Measurements from ENCODE around the gene RAB27B.

The RAB27B gene

DNA sequence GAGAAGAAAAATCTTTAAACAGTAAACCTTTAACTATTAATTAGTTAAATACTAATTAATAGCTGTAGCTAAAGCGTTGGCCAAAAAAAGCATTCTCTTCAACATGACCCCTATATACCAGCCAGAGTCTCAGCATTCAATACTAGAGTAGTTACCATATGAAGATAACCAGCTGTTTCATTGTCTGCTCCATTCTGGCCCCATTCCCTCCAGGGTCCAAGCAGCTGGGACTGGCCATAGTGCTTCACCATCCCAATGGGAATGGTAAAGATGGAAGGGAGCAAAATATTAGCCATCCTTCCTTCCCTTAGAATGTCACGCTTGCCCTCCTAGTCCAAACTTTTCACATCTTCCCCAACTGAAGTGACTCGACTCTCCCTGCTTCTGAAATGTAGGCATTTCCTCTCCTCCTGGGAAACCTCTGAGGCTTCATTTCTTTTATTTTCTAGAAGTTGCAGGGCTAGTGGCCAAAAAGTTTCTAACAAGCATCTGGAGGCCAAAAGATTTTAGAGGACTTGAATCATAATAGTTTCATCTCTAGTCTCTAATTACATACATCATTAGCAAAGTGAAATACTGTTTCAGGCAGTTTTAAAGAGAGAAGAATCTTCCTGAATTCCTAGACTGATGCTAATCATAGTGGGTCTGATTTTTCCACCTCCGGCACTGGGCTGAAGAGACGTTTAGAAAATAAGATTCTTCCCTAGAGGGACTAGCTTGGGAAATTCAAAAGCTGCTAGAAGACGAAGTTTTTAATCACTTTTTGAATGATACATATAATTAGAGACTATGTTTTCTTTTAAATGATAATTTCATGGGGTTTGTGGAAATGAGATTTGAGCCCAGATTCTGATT lies 78.3 kb downstream of the RAB27B start:
- Histone ChIP-seq H3K4me1 (ENCODE audit: low read depth, poor library complexity, severe bottlenecking) (no peaks in the 10 kb centered on the region), H3K27ac (no peak overlapping the region), H3K79me2 (ENCODE audit: insufficient read depth, low read depth) (no peaks in the 10 kb centered on the region), H3K4me2 (no peak overlapping the region), H3K27me3 (ENCODE audit: insufficient read depth, low read depth) (no peaks in the 10 kb centered on the region), H3K36me3 (ENCODE audit: insufficient read depth) (no peaks in the 10 kb centered on the region), H3K4me3 (IDR thresholded peaks at IDR 0.05; ENCODE audit: insufficient read depth, low read depth, low read length) (no peak overlapping the region), H3K9ac (no peak overlapping the region), H2AFZ (ENCODE audit: low read depth) (no peak overlapping the region), H4K20me1 (ENCODE audit: insufficient read depth) (no peaks in the 10 kb centered on the region)
- TF ChIP-seq, protein P1, sequence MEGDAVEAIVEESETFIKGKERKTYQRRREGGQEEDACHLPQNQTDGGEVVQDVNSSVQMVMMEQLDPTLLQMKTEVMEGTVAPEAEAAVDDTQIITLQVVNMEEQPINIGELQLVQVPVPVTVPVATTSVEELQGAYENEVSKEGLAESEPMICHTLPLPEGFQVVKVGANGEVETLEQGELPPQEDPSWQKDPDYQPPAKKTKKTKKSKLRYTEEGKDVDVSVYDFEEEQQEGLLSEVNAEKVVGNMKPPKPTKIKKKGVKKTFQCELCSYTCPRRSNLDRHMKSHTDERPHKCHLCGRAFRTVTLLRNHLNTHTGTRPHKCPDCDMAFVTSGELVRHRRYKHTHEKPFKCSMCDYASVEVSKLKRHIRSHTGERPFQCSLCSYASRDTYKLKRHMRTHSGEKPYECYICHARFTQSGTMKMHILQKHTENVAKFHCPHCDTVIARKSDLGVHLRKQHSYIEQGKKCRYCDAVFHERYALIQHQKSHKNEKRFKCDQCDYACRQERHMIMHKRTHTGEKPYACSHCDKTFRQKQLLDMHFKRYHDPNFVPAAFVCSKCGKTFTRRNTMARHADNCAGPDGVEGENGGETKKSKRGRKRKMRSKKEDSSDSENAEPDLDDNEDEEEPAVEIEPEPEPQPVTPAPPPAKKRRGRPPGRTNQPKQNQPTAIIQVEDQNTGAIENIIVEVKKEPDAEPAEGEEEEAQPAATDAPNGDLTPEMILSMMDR (conservative IDR thresholded peaks at IDR 0.05; ENCODE audit: low read depth, low read length), result no peak

DNA sequence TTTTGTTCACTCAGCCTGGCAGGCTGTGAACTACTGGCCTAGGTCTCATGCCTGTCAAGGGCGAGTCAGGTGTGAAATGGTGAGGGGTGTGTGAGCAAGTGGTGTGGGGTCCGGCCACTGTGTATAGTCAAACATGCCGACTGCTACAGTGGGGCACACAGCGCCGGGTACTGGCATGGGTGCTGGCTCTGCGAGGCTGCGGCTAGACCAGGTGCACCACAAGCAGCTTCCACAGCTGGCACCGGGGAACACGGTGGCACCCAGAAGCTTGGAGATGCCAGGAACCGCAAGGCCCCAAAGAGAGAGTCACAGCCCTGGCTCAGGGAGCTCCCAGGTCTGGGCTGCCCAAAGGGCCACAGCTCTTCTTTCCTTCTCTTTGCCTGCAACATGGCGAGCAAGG lies 81.3 kb downstream of the RAB27B start:
- Histone ChIP-seq H3K4me2 (no peak overlapping the region), H3K9ac (no peak overlapping the region), H4K20me1 (ENCODE audit: insufficient read depth) (no peaks in the 10 kb centered on the region), H3K4me1 (ENCODE audit: low read depth, poor library complexity, severe bottlenecking) (no peaks in the 10 kb centered on the region), H2AFZ (ENCODE audit: low read depth) (no peak overlapping the region), H3K79me2 (ENCODE audit: insufficient read depth, low read depth) (no peaks in the 10 kb centered on the region), H3K27ac (no peak overlapping the region), H3K36me3 (ENCODE audit: insufficient read depth) (no peaks in the 10 kb centered on the region), H3K4me3 (IDR thresholded peaks at IDR 0.05; ENCODE audit: insufficient read depth, low read depth, low read length) (no peak overlapping the region), H3K27me3 (ENCODE audit: insufficient read depth, low read depth) (no peaks in the 10 kb centered on the region)
- TF ChIP-seq, protein P1 (conservative IDR thresholded peaks at IDR 0.05; ENCODE audit: low read depth, low read length), result no peak

DNA sequence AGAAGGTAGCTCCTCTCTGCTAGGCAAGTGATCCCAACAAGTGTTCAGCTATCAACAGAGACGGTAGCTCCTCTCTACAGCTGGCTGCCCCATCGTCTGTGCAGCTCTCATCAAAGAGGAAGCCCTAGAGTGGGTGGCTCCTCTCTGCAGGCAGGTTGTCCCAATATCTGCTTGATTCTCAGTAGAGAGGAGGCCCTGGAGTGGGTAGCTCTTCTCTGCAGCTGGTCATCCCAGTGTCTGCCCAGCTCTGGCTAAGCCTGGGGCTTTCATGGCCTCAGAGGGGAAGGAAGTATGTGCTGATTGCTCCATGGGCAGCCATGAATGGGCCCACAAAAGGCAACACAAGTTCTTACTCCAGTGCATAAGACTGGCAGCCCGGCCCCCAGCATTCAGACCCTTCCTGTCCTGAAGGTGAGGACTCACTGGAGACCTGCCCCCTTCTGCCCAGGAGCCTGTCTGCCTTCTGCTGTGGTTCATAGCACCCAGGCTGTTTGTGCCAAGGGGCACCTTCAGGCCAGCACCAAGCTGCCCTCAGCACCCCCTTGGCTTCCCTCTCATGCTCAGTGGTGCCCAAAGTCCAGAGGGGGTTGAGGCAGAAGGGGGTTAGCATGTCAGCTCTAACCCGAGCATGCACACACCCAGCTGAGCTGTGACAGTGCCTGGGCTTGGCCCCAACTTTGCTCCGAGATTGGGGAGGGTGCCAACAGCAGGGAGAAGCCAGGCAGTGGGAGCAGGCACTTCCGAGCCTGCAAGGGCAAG lies 82.1 kb downstream of the RAB27B start:
- H3K4me2 ChIP-seq, result no peak overlapping the region
- no peak overlapping the region for H3K9ac ChIP-seq
- H3K27me3 ChIP-seq (ENCODE audit: insufficient read depth, low read depth), result no peaks in the 10 kb centered on the region
- H3K4me1 ChIP-seq (ENCODE audit: low read depth, poor library complexity, severe bottlenecking), result no peaks in the 10 kb centered on the region
- H2AFZ ChIP-seq (ENCODE audit: low read depth), result no peak overlapping the region
- no peaks in the 10 kb centered on the region for H3K36me3 ChIP-seq (ENCODE audit: insufficient read depth)
- no peak overlapping the region for H3K27ac ChIP-seq
- TF ChIP-seq, protein P1 (conservative IDR thresholded peaks at IDR 0.05; ENCODE audit: low read depth, low read length), result no peak
- no peaks in the 10 kb centered on the region for H4K20me1 ChIP-seq (ENCODE audit: insufficient read depth)
- H3K79me2 ChIP-seq (ENCODE audit: insufficient read depth, low read depth), result no peaks in the 10 kb centered on the region
- H3K4me3 ChIP-seq (IDR thresholded peaks at IDR 0.05; ENCODE audit: insufficient read depth, low read depth, low read length), result no peak overlapping the region

DNA sequence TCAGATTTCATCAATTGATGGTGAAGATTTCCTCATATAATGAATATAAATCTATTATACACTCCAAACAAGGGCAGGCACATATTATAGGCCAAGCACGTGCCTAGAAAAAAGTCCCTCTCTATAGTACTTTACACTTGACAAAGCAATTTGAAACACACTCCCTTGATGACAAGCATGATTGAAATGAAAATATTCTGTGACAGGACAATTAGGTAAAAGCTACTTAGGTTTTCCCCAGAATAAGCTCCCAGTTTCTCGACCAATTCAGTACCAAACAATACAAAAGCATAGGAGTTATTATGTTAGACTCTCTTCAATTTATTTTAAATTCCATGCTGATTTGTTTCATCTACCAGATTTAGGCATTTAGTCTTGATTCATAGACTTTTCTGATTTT lies 83.3 kb downstream of the RAB27B start:
- H3K4me1 ChIP-seq (ENCODE audit: low read depth, poor library complexity, severe bottlenecking), result no peaks in the 10 kb centered on the region
- no peak overlapping the region for H3K4me3 ChIP-seq (IDR thresholded peaks at IDR 0.05; ENCODE audit: insufficient read depth, low read depth, low read length)
- H3K36me3 ChIP-seq (ENCODE audit: insufficient read depth), result no peaks in the 10 kb centered on the region
- no peaks in the 10 kb centered on the region for H4K20me1 ChIP-seq (ENCODE audit: insufficient read depth)
- H3K79me2 ChIP-seq (ENCODE audit: insufficient read depth, low read depth), result no peaks in the 10 kb centered on the region
- H3K27ac ChIP-seq, result no peak overlapping the region
- TF ChIP-seq, protein P1 (conservative IDR thresholded peaks at IDR 0.05; ENCODE audit: low read depth, low read length), result no peak
- no peaks in the 10 kb centered on the region for H3K27me3 ChIP-seq (ENCODE audit: insufficient read depth, low read depth)
- no peak overlapping the region for H2AFZ ChIP-seq (ENCODE audit: low read depth)
- H3K9ac ChIP-seq, result no peak overlapping the region
- H3K4me2 ChIP-seq, result no peak overlapping the region

Data from KMS-11 (cell line).